HepG2 (cell line): Measurements from ENCODE around the gene MRPL51. TPM values are rescaled to one million over a fixed set of nuclear protein-coding genes. Genes with fewer than 3 reads are reported as not detected.

ENCODE experiments used
- ARNT2 ChIP-seq: sonication (generic); formaldehyde crosslinking; IDR thresholded peaks from 2 replicates; pipeline ENCODE4 v1.8.0; 2022; ENCODE audit warnings: mild to moderate bottlenecking, low read depth, missing genetic modification reagents, moderate library complexity
- BCL6 ChIP-seq: IDR thresholded peaks from 2 replicates; pipeline ENCODE4 v1.6.1; 2016; ENCODE audit warnings: missing genetic modification reagents, missing compliant biosample characterization
- CCDC6 ChIP-seq: sonication (generic); formaldehyde crosslinking; IDR thresholded peaks from 2 replicates; pipeline ENCODE4 v1.8.1; 2022; ENCODE audit warnings: mild to moderate bottlenecking, missing genetic modification reagents, moderate library complexity
- FOXA1 ChIP-seq, 2 experiments: fragments of 450-650 bp in 1 of 2; sonication (generic) in 1 of 2; formaldehyde crosslinking in 1 of 2; IDR thresholded peaks; 2 replicates each; pipeline versions ENCODE4 v1.4.0 to v1.6.1; 2016 to 2020; ENCODE audit warnings: missing genetic modification reagents in 1 of 2
- LCORL ChIP-seq, 2 experiments: fragments of 450-650 bp in 1 of 2; sonication (generic) in 1 of 2; formaldehyde crosslinking in 1 of 2; IDR thresholded peaks; 2 replicates each; pipeline versions ENCODE4 v1.5.0 to v1.6.1; 2017 to 2020; ENCODE audit warnings: antibody characterized with exemption in 1 of 2, missing genetic modification reagents in 1 of 2
- NR2C2 ChIP-seq: sonication (generic); formaldehyde crosslinking; IDR thresholded peaks from 2 replicates; pipeline ENCODE4 v1.4.0; 2020; ENCODE audit warnings: missing genetic modification reagents, mild to moderate bottlenecking, moderate library complexity, borderline replicate concordance
- NR2F2 ChIP-seq: IDR thresholded peaks from 2 replicates; pipeline ENCODE4 v1.6.1; 2012; ENCODE audit warnings: low read depth, inconsistent platforms, borderline replicate concordance
- PRDM10 ChIP-seq: sonication (generic); formaldehyde crosslinking; IDR thresholded peaks from 2 replicates; pipeline ENCODE4 v1.4.0; 2020; ENCODE audit warnings: low read depth, missing genetic modification reagents
- TEAD3 ChIP-seq: optimal IDR thresholded peaks from 2 replicates; pipeline ENCODE3; 2016; ENCODE audit warnings: borderline replicate concordance
- ZBED4 ChIP-seq: sonication (generic); formaldehyde crosslinking; IDR thresholded peaks from 2 replicates; pipeline ENCODE4 v1.4.0; 2020; ENCODE audit warnings: missing genetic modification reagents, borderline replicate concordance
- ZBTB1 ChIP-seq: sonication (generic); formaldehyde crosslinking; IDR thresholded peaks from 2 replicates; pipeline ENCODE4 v1.4.0; 2020; ENCODE audit warnings: missing genetic modification reagents, borderline replicate concordance
- ZFP91 ChIP-seq: sonication (generic); formaldehyde crosslinking; IDR thresholded peaks from 2 replicates; pipeline ENCODE4 v1.9.0; 2022; ENCODE audit warnings: missing genetic modification reagents, mild to moderate bottlenecking, borderline replicate concordance
- ZNF629 ChIP-seq: sonication (generic); formaldehyde crosslinking; conservative IDR thresholded peaks from 2 replicates; pipeline ENCODE4 v1.5.0; 2020; ENCODE audit warnings: missing genetic modification reagents
- ZNF710 ChIP-seq: sonication (generic); formaldehyde crosslinking; IDR thresholded peaks from 2 replicates; pipeline ENCODE4 v1.5.0; 2020; ENCODE audit warnings: mild to moderate bottlenecking, missing genetic modification reagents, borderline replicate concordance
- polyA plus RNA-seq, 8 experiments: library from polyadenylated mRNA; depleted of rRNA in 3 of 8; stranded (reverse) in 7 of 8; unstranded in 1 of 8; fragments of >200 nt; fragmentation: Illumina TruSeq in 4 of 8; extraction: Trizol in 4 of 8; gene quantifications; 2 replicates each; pipeline versions ENCODE4 v1.2.1 to v1.2.3, GENCODE V29; 2011 to 2016; ENCODE audit warnings: low read depth in 4 of 8, missing spikeins in 1 of 8, mixed read lengths in 1 of 8; ENCODE audit not compliant: insufficient read depth in 1 of 8
- total RNA-seq, 5 experiments: library from RNA; depleted of rRNA; stranded (reverse); fragments of >200 nt; fragmentation: Illumina TruSeq; extraction: Trizol; gene quantifications; 2 replicates each; pipeline ENCODE4 v1.2.3, GENCODE V29; 2016; ENCODE audit warnings: low read depth in 1 of 5

MRPL51 gene
- total and polyA plus RNA-seq, 2 of the 13 experiments (the other 11 are each of a cell fraction or from before 2014, with no cell fraction given) = 64.8 to 278 TPM

- TF ChIP-seq ZBED4 (CRISPR knock-in tag) (peak; percentile 85; the same call in 1 of the 2 replicates), BCL6 (peak; percentile 43), PRDM10 (CRISPR knock-in tag) (0 out of 2 replicates have a peak, but pooled peaks have one; percentile 64), ZFP91 (CRISPR knock-in tag) (peak; percentile 51; the same call in 1 of the 2 replicates), FOXA1 (IDR thresholded peaks at IDR 0.05) (no peak), FOXA1 (CRISPR knock-in tag; IDR thresholded peaks at IDR 0.05) (peak; percentile 52), ZNF710 (CRISPR knock-in tag) (peak; percentile 77; the same call in 1 of the 2 replicates), ZBTB1 (CRISPR knock-in tag) (no peak), CCDC6 (CRISPR knock-in tag) (no peak), NR2C2 (CRISPR knock-in tag) (peak; percentile 52; the same call in 1 of the 2 replicates), ZNF629 (CRISPR knock-in tag) (peak; percentile 98), LCORL (IDR thresholded peaks at IDR 0.05) (no peak), LCORL (CRISPR knock-in tag; IDR thresholded peaks at IDR 0.05) (peak; percentile 62; the same call in 1 of the 2 replicates), NR2F2 (0 out of 2 replicates have a peak, but pooled peaks have one; percentile 25), TEAD3 (CRISPR knock-in tag) (peak; percentile 42), ARNT2 (CRISPR knock-in tag) (peak; percentile 78; the same call in 1 of the 2 replicates)
Measured at GRCh38 chr12:6542209-6543009, 49.3 kb upstream of the MRPL51 start (continued).
